Endothelial cell of umbilical vein (primary cell): ENCODE results near the gene INO80D. TPM values are rescaled to one million over a fixed set of nuclear protein-coding genes. Genes with fewer than 3 reads are reported as not detected.

ENCODE experiments used
- BruUV-seq: library from RNA; stranded (reverse); fragments of 400-500 nt; replicated peaks from 2 replicates; lab custom pipeline; 2021; lab: Mats Ljungman, UMichigan
- CTCF ChIA-PET: fragments of 300-600, 350-600 bp; sonication (Branson Sonifier 250); formaldehyde crosslinking; loops from one replicate; lab custom pipeline; 2021; ENCODE audit warnings: antibody characterized with exemption, inconsistent platforms; lab: Charles Lee
- POLR2A ChIA-PET: fragments of 300-600, 350-600 bp; sonication (Branson Sonifier 250); formaldehyde crosslinking; loops from one replicate; lab custom pipeline; 2021; ENCODE audit warnings: antibody characterized with exemption, inconsistent platforms; lab: Charles Lee
- DNase-seq: peaks from one replicate; pipeline ENCODE4 v3.0.0-alpha.2; 2011; ENCODE audit warnings: low read depth, low spot score
- FAIRE-seq: peaks from 2 replicates; lab custom pipeline; 2011; peaks lifted over from hg19 to GRCh38; lab: Jason Lieb, UNC
- H2AFZ ChIP-seq: 2 replicates; pipeline ENCODE4 v1.6.0; 2012; ENCODE audit warnings: low read depth, low read length, control low read depth, inconsistent platforms
- H3K27ac ChIP-seq: 2 replicates; pipeline ENCODE4 v1.5.1; 2011; ENCODE audit warnings: low read depth, mild to moderate bottlenecking, control low read depth, low read length, moderate library complexity; ENCODE audit not compliant: insufficient read depth
- H3K27me3 ChIP-seq, 2 experiments: 2 replicates each; pipeline versions ENCODE4 v1.6.0 to v1.6.1; 2011; ENCODE audit warnings: low read length in 2 of 2, mixed read lengths in 1 of 2; ENCODE audit not compliant: control insufficient read depth in 2 of 2, insufficient read depth in 2 of 2
- H3K36me3 ChIP-seq, 2 experiments: 2 replicates in 1 of 2; 3 replicates in 1 of 2; pipeline ENCODE4 v1.5.1; 2011; ENCODE audit warnings: low read length in 2 of 2, mild to moderate bottlenecking in 1 of 2, moderate library complexity in 1 of 2; ENCODE audit not compliant: control insufficient read depth in 2 of 2, insufficient read depth in 2 of 2; ENCODE audit errors: extremely low read depth in 1 of 2
- H3K4me1 ChIP-seq: 3 replicates; pipeline ENCODE4 v1.5.1; 2011; ENCODE audit warnings: mild to moderate bottlenecking, low read length; ENCODE audit not compliant: control insufficient read depth, insufficient read depth; ENCODE audit errors: extremely low read depth
- H3K4me2 ChIP-seq: 2 replicates; pipeline ENCODE4 v1.6.1; 2011; ENCODE audit warnings: low read length, control low read depth, mixed read lengths; ENCODE audit not compliant: insufficient read depth
- H3K4me3 ChIP-seq, 3 experiments: fragments of 200-600 bp in 1 of 3; sonication (generic), shearing (Covaris generic) in 1 of 3; replicated peaks in 1 of 3; 2 replicates each; pipeline ENCODE4 v1.5.1; 2011 to 2016; ENCODE audit warnings: control low read depth in 3 of 3, low read length in 3 of 3, mild to moderate bottlenecking in 2 of 3, inconsistent platforms in 1 of 3, low read depth in 1 of 3, moderate library complexity in 1 of 3; ENCODE audit not compliant: insufficient read depth in 1 of 3
- H3K79me2 ChIP-seq: 2 replicates; pipeline ENCODE4 v1.6.0; 2012; ENCODE audit warnings: low read length, inconsistent platforms; ENCODE audit not compliant: control insufficient read depth, insufficient read depth
- H3K9ac ChIP-seq: replicated peaks from 2 replicates; pipeline ENCODE3; 2011; ENCODE audit warnings: low read length, control low read depth; ENCODE audit not compliant: insufficient read depth; ENCODE audit errors: extremely low read depth
- H3K9me1 ChIP-seq: replicated peaks from 3 replicates; pipeline ENCODE4 v1.6.0; 2011; ENCODE audit warnings: mild to moderate bottlenecking, low read length; ENCODE audit not compliant: control insufficient read depth, insufficient read depth; ENCODE audit errors: extremely low read depth
- H3K9me3 ChIP-seq: replicated peaks from 2 replicates; pipeline ENCODE4 v1.5.1; 2012; ENCODE audit warnings: low read length, inconsistent platforms; ENCODE audit not compliant: control insufficient read depth, insufficient read depth
- H4K20me1 ChIP-seq: replicated peaks from 2 replicates; pipeline ENCODE3; 2011; ENCODE audit warnings: mild to moderate bottlenecking, low read length; ENCODE audit not compliant: control insufficient read depth, insufficient read depth; ENCODE audit errors: extremely low read depth
- EZH2 ChIP-seq: IDR thresholded peaks from 2 replicates; pipeline ENCODE4 v1.6.1; 2012; ENCODE audit warnings: borderline replicate concordance, low read depth, mild to moderate bottlenecking, moderate library complexity, low read length, inconsistent platforms; ENCODE audit not compliant: severe bottlenecking
- FOS ChIP-seq: IDR thresholded peaks from 2 replicates; pipeline ENCODE4 v1.6.1; 2011; ENCODE audit warnings: mild to moderate bottlenecking, low read length, moderate library complexity, borderline replicate concordance; ENCODE audit not compliant: insufficient read depth
- GATA2 ChIP-seq: IDR thresholded peaks from 2 replicates; pipeline ENCODE4 v1.7.0; 2011; ENCODE audit warnings: low read depth, mild to moderate bottlenecking, moderate library complexity, mixed read lengths, low read length; ENCODE audit not compliant: insufficient read length, insufficient read depth
- JUN ChIP-seq: IDR thresholded peaks from 2 replicates; pipeline ENCODE4 v1.6.1; 2011; ENCODE audit warnings: borderline replicate concordance, low read depth; ENCODE audit not compliant: insufficient read length, insufficient read depth
- MAX ChIP-seq: IDR thresholded peaks from 2 replicates; pipeline ENCODE4 v1.6.1; 2011; ENCODE audit not compliant: insufficient read depth, insufficient read length
- MYC ChIP-seq: IDR thresholded peaks from one replicate; pipeline ENCODE4 v1.6.1; 2011; ENCODE audit warnings: mild to moderate bottlenecking, low read depth, low read length
- POLR2A ChIP-seq: IDR thresholded peaks from 2 replicates; pipeline ENCODE4 v1.6.1; 2012; ENCODE audit warnings: low read depth, mild to moderate bottlenecking, control low read depth, low read length
- POLR2AphosphoS5 ChIP-seq: IDR thresholded peaks from 2 replicates; pipeline ENCODE4 v1.6.1; 2012; ENCODE audit warnings: low read depth, mild to moderate bottlenecking, control low read depth, low read length, moderate library complexity; ENCODE audit not compliant: insufficient read depth
- dilution Hi-C: fragments of 300-500 bp; cut with MboI; formaldehyde crosslinking; loops from one replicate; pipeline ENCODE4 v1.15.0; 2019; ENCODE audit warnings: low sequenced_read_pairs; ENCODE audit not compliant: extremely low pct_ligation_motif_present
- intact Hi-C: fragments of 100-400 bp; cut with micrococcal nuclease; formaldehyde crosslinking; loops from one replicate; pipeline ENCODE4 v1.10.0; 2022
- polyA plus RNA-seq, 4 experiments: library from polyadenylated mRNA; depleted of rRNA in 3 of 4; stranded (reverse) in 3 of 4; unstranded in 1 of 4; fragments of >200 nt; gene quantifications; 2 replicates each; pipeline versions ENCODE4 v1.2.1 to v1.2.3, GENCODE V29; 2011 to 2012; ENCODE audit warnings: missing spikeins in 1 of 4
- total RNA-seq: library from RNA; stranded (reverse); gene quantifications from 2 replicates; pipeline ENCODE4 v1.2.3, GENCODE V29; 2021
- TF ChIP-seq, protein P1 (sequence below), 2 donors: IDR thresholded peaks; 1 replicate in 1 of 2; 2 replicates in 1 of 2; pipeline ENCODE4 v1.5.1; 2011; ENCODE audit warnings: low read length in 2 of 2, mild to moderate bottlenecking in 2 of 2, moderate library complexity in 2 of 2, control low read depth in 1 of 2, inconsistent platforms in 1 of 2, low read depth in 1 of 2; ENCODE audit not compliant: insufficient read depth in 1 of 2; ENCODE audit errors: extremely low read depth in 1 of 2

The INO80D gene
- total and polyA plus RNA-seq, 2 donors (not counting 3 experiments of a cell fraction or from before 2014, with no cell fraction given): 2.9 to 20.3 TPM

DNA sequence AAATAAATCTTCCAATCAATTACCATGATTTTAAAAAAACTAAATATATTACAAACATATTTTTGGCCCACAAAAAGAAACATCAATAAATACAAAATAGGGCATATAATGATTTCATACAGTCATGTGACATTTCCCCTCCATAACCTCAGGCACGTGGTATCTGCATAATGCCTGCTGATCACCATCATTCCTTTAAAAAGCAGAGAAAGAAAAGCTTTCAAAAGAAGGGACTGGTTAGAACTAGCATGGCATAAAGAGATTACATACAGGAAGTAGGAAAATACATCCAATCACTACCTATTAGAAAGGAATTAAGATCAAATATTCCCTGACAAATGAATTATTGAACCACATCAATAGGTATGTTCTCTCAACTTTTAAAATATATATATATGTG is 83.5 kb downstream of the INO80D start:
- peaks cover 4 to 11% of the 10 kb centered on the region in 2 experiments for H3K36me3 ChIP-seq
- intact Hi-C loops: no loop called here
- DNase-seq (no peak), FAIRE-seq (no peak)
- no peak overlapping the region for H3K4me3 ChIP-seq
- ChIA-PET CTCF (interaction anchor here (1.1 kb wide), 1 partner anchor 140 kb away, joined by 3 read pairs; no protein-coding TSS in a partner anchor), POLR2A (interaction anchor here (0.6 kb wide), 1 partner anchor 21 kb away, joined by 7 read pairs; no protein-coding TSS in a partner anchor)
- no peaks in the 10 kb centered on the region for H4K20me1 ChIP-seq
- H3K27me3 ChIP-seq: no peaks in the 10 kb centered on the region
- H3K9me1 ChIP-seq: no peaks in the 10 kb centered on the region
- H3K79me2 ChIP-seq: no peaks in the 10 kb centered on the region
- no peak overlapping the region for H3K9ac ChIP-seq
- dilution Hi-C loops: no loop called here
- H2AFZ ChIP-seq: no peak overlapping the region
- H3K9me3 ChIP-seq: no peaks in the 10 kb centered on the region
- no TSS peak for BruUV-seq
- H3K4me2 ChIP-seq: no peak overlapping the region
- no peaks in the 10 kb centered on the region for H3K4me1 ChIP-seq
- H3K27ac ChIP-seq: no peak overlapping the region
- TF ChIP-seq JUN (no peak), GATA2 (no peak), MAX (no peak), EZH2 (no peak), POLR2A (no peak), MYC (no peak), FOS (no peak), POLR2AphosphoS5 (no peak)
- TF ChIP-seq, protein P1, sequence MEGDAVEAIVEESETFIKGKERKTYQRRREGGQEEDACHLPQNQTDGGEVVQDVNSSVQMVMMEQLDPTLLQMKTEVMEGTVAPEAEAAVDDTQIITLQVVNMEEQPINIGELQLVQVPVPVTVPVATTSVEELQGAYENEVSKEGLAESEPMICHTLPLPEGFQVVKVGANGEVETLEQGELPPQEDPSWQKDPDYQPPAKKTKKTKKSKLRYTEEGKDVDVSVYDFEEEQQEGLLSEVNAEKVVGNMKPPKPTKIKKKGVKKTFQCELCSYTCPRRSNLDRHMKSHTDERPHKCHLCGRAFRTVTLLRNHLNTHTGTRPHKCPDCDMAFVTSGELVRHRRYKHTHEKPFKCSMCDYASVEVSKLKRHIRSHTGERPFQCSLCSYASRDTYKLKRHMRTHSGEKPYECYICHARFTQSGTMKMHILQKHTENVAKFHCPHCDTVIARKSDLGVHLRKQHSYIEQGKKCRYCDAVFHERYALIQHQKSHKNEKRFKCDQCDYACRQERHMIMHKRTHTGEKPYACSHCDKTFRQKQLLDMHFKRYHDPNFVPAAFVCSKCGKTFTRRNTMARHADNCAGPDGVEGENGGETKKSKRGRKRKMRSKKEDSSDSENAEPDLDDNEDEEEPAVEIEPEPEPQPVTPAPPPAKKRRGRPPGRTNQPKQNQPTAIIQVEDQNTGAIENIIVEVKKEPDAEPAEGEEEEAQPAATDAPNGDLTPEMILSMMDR (IDR thresholded peaks at IDR 0.05; ENCODE audit: extremely low read depth in 1 of 2, insufficient read depth in 1 of 2, low read depth in 1 of 2, low read length in 2 of 2): no peak
